Esophagus squamous epithelium (tissue), 5 donors: ENCODE data around the gene APBB1IP. TPM values are rescaled to one million over a fixed set of nuclear protein-coding genes. Genes with fewer than 3 reads are reported as not detected.

Experiments
- DNase-seq: peaks from one replicate; lab custom pipeline; 2025; lab: John Stamatoyannopoulos, UW
- H3K27ac ChIP-seq, 4 donors: fragments of 200-600 bp; sonication (generic); one replicate each; pipeline ENCODE4 v1.5.1; 2016 to 2019; ENCODE audit warnings: mild to moderate bottlenecking in 1 of 4
- H3K27me3 ChIP-seq, 4 donors: fragments of 200-600 bp; sonication (generic); 1 replicate in 3 of 4; 2 replicates in 1 of 4; pipeline versions ENCODE4 v1.5.1 to v1.6.0; 2017 to 2021; ENCODE audit warnings: antibody characterized with exemption in 1 of 4
- H3K36me3 ChIP-seq, 3 donors: fragments of 200-600 bp; sonication (generic); one replicate each; pipeline ENCODE4 v1.5.1; 2016 to 2019
- H3K4me1 ChIP-seq, 3 donors: fragments of 200-600 bp; sonication (generic); one replicate each; pipeline ENCODE4 v1.5.1; 2017 to 2019
- H3K4me3 ChIP-seq, 4 donors: fragments of 200-600 bp; sonication (generic); 1 replicate in 3 of 4; 2 replicates in 1 of 4; pipeline ENCODE4 v1.5.1; 2016 to 2019; ENCODE audit warnings: mild to moderate bottlenecking in 2 of 4, moderate library complexity in 1 of 4
- H3K9me3 ChIP-seq, 3 donors: fragments of 200-600 bp; sonication (generic); one replicate each; pipeline ENCODE4 v1.5.1; 2016 to 2019
- POLR2A ChIP-seq, 4 donors: fragments of 450-650 bp; IDR thresholded peaks; one replicate each; pipeline ENCODE4 v1.6.1; 2017; ENCODE audit warnings: antibody characterized with exemption in 4 of 4, mild to moderate bottlenecking in 4 of 4, moderate library complexity in 3 of 4
- WGBS, 2 donors: methylation state at CpG; one replicate each; pipeline ENCODE4 v1.1.5; 2018; 5-methylcytosine and 5-hydroxymethylcytosine counted together
- intact Hi-C: fragments of 100-400 bp; cut with DNase I; formaldehyde crosslinking; loops from one replicate; pipeline ENCODE4 v1.15.0; 2022
- total RNA-seq, 4 donors: library from RNA; depleted of rRNA; stranded (reverse); fragments of >200 nt; gene quantifications; one replicate each; pipeline ENCODE4 v1.1.0, GENCODE V29; 2016
- TF ChIP-seq, protein P1 (sequence below), 6 experiments: fragments of 450-650 bp in 4 of 6; fragments of 200-600 bp in 2 of 6; sonication (generic) in 2 of 6; IDR thresholded peaks; one replicate each; pipeline ENCODE4 v1.5.1; 2016 to 2019; ENCODE audit warnings: antibody characterized with exemption in 6 of 6, mild to moderate bottlenecking in 4 of 6, moderate library complexity in 4 of 6
- donor health status: DM: yes; HTN: yes; CAD: no.

The APBB1IP gene
- total RNA-seq, 4 donors from 2014 or later: 0.45 to 5.5 (median 1.7) TPM

DNA sequence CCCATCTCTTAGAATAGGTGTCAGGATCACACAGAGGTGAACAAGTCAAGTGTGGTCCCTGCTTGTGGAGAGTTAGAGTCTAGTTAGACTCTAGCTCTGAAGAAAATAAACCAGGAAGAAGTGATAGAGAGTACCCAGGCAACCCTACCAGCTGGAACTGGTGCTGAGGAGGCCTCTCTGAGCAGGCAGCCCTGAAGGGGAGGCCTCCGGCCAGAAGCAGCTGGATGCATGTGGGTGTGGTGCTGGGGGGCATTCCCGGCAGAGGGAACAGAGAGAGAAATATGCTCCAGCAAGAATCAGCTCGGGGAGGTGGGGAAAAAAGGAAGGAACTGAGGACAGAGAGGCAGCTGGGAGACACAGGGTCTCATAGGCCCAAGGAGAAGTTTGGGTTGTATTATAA is 68.6 kb downstream of the APBB1IP start:
- Histone ChIP-seq H3K4me3 (no peak overlapping the region), H3K36me3 (no peaks in the 10 kb centered on the region), H3K27ac (no peak overlapping the region), H3K9me3 (no peaks in the 10 kb centered on the region), H3K4me1 (no peaks in the 10 kb centered on the region), H3K27me3 (no peaks in the 10 kb centered on the region)
- no peak for DNase-seq
- TF ChIP-seq, protein P1, sequence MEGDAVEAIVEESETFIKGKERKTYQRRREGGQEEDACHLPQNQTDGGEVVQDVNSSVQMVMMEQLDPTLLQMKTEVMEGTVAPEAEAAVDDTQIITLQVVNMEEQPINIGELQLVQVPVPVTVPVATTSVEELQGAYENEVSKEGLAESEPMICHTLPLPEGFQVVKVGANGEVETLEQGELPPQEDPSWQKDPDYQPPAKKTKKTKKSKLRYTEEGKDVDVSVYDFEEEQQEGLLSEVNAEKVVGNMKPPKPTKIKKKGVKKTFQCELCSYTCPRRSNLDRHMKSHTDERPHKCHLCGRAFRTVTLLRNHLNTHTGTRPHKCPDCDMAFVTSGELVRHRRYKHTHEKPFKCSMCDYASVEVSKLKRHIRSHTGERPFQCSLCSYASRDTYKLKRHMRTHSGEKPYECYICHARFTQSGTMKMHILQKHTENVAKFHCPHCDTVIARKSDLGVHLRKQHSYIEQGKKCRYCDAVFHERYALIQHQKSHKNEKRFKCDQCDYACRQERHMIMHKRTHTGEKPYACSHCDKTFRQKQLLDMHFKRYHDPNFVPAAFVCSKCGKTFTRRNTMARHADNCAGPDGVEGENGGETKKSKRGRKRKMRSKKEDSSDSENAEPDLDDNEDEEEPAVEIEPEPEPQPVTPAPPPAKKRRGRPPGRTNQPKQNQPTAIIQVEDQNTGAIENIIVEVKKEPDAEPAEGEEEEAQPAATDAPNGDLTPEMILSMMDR (IDR thresholded peaks at IDR 0.05): no peak
- no peak for TF ChIP-seq POLR2A (IDR thresholded peaks at IDR 0.05)
- 72 to 83% methylated on average over 3 of the region's 3 CpGs for WGBS, 2 donors
- intact Hi-C loops: no loop called here

DNA sequence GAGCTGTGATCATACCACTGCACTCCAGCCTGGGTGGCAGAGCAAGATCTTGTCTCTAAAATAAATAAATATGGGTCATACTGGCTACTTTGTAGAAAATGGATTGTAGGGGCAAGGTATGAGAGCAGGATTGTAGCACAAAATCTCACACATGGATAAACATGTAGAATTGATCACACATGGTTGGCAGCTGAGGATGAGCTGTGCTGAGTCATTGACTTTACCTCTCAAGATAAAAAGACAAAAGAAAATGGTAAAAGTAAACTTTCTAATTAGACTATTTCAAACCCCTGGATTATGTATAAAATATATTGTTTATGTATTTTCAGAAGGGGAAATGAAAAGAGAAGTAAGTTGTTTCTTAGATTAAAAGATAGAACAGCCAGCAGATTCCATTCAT is 69.3 kb downstream of the APBB1IP start:
- no peak for DNase-seq
- Histone ChIP-seq H3K27me3 (no peaks in the 10 kb centered on the region), H3K4me1 (no peaks in the 10 kb centered on the region), H3K27ac (no peak overlapping the region), H3K36me3 (peaks cover 0 to 6% (median 0%) of the 10 kb centered on the region in 3 donors), H3K9me3 (peaks cover 0 to 3% (median 0%) of the 10 kb centered on the region in 3 donors), H3K4me3 (no peak overlapping the region)
- TF ChIP-seq POLR2A (IDR thresholded peaks at IDR 0.05): no peak
- TF ChIP-seq, protein P1 (IDR thresholded peaks at IDR 0.05): no peak
- intact Hi-C loops: no loop called here

DNA sequence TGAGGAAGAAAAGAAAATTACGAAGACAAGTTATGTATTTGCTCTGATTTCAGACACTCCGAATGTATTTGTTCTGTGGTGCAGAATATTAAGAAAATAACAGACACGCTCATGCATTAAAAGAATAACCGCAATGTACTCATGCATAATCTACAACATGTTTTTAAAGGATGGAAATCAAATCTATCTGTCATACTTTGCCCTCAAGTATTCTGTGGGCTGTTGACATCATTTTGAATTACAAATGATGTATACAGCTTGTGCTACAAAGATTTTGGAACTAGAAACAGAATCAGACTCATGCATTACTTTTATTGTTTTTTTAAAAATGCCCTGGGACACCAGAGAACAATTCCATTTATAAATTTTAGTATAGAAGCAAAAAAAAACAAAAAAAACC is 69.9 kb downstream of the APBB1IP start:
- no peak overlapping the region for H3K4me3 ChIP-seq
- no peaks in the 10 kb centered on the region for H3K4me1 ChIP-seq
- intact Hi-C loops: no loop called here
- no peak overlapping the region for H3K27ac ChIP-seq
- no peaks in the 10 kb centered on the region for H3K27me3 ChIP-seq
- peaks cover 0 to 11% (median 0%) of the 10 kb centered on the region in 3 donors for H3K36me3 ChIP-seq
- 83 to 84% methylated on average over 4 of the region's 4 CpGs for WGBS, 2 donors
- TF ChIP-seq, protein P1 (IDR thresholded peaks at IDR 0.05): no peak
- no peak for TF ChIP-seq POLR2A (IDR thresholded peaks at IDR 0.05)
- H3K9me3 ChIP-seq: peaks cover 0 to 8% (median 0%) of the 10 kb centered on the region in 3 donors
- no peak for DNase-seq

DNA sequence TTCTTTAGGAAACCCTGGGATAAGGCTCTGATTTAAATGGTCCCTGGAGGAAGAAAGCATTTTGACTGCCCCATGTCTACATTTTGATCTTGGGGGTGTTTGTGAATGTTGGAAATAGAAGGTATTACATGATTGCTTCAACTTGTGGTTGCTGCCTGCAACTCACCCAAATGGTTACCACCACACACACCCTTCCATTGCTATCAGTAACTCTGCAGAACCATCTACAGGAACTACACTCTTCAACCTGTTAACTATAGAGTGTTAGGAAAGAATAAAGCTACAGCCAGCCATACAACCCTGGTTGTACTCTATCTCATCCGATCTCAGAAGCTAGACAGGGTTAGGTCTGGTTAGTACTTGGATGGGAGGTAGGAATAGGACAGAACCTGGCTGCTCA is 71.2 kb downstream of the APBB1IP start:
- intact Hi-C loops: no loop called here
- H3K27ac ChIP-seq: no peak overlapping the region
- H3K27me3 ChIP-seq: no peaks in the 10 kb centered on the region
- no peak for DNase-seq
- H3K4me3 ChIP-seq: no peak overlapping the region
- H3K4me1 ChIP-seq: no peaks in the 10 kb centered on the region
- H3K36me3 ChIP-seq: peaks cover 0 to 20% (median 0%) of the 10 kb centered on the region in 3 donors
- TF ChIP-seq, protein P1 (IDR thresholded peaks at IDR 0.05): no peak
- TF ChIP-seq POLR2A (IDR thresholded peaks at IDR 0.05): no peak
- peaks cover 0 to 18% (median 0%) of the 10 kb centered on the region in 3 donors for H3K9me3 ChIP-seq
- WGBS, 2 donors: 84 to 91% methylated on average over 1 of the region's 1 CpG

DNA sequence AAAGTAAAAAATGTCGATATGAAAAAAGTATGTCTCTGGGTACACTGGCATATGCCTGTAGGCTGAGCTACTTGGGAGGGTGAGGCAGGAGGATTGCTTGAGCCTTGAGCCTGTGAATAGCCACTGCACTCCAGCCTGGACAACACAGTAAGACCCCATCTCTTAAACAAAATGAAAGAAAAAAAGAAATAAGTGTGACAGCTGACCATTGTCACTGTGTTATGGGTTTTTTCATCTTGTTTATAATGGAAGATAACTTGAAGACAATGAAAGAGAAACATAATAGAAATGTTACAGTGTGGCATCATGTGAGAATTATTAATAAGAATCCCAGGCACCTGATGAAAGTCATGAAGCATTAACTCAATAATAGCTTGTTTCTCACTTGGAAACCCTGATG is 75.0 kb downstream of the APBB1IP start:
- WGBS, 2 donors: 80 to 91% methylated on average over 1 of the region's 1 CpG
- H3K4me1 ChIP-seq: no peaks in the 10 kb centered on the region

More for the DNA sequence above, 75.0 kb downstream of the APBB1IP start:
- TF ChIP-seq, protein P1 (IDR thresholded peaks at IDR 0.05): no peak
- no peak for TF ChIP-seq POLR2A (IDR thresholded peaks at IDR 0.05)
- Histone ChIP-seq H3K27me3 (no peaks in the 10 kb centered on the region), H3K9me3 (peaks cover 0 to 18% (median 0%) of the 10 kb centered on the region in 3 donors), H3K4me3 (no peak overlapping the region), H3K27ac (no peak overlapping the region), H3K36me3 (peaks cover 0 to 20% (median 0%) of the 10 kb centered on the region in 3 donors)
- no peak for DNase-seq
- intact Hi-C loops: no loop called here
